Neuronal stem cell (in vitro differentiated cells): ENCODE results near the gene SGSH.
A peak's percentile ranks its signal among the peaks of the same experiment; 100 is the strongest.

Source experiments
- DNase-seq: peaks from one replicate; pipeline ENCODE4 v3.0.0-alpha.2; 2013; ENCODE audit warnings: low spot score
- H2AFZ ChIP-seq: one replicate; pipeline ENCODE4 v1.6.1; 2013; ENCODE audit warnings: mild to moderate bottlenecking, low read length, inconsistent platforms
- H2AK5ac ChIP-seq: 2 replicates; pipeline ENCODE4 v1.6.1; 2013; ENCODE audit warnings: low read depth, mild to moderate bottlenecking, inconsistent platforms, low read length, moderate library complexity, mixed read lengths
- H2BK120ac ChIP-seq: 2 replicates; pipeline ENCODE4 v1.6.1; 2013; ENCODE audit warnings: low read depth, mild to moderate bottlenecking, inconsistent platforms, low read length, moderate library complexity, mixed read lengths
- H2BK12ac ChIP-seq: one replicate; pipeline ENCODE4 v1.6.1; 2013; ENCODE audit warnings: low read length, inconsistent platforms
- H2BK15ac ChIP-seq: 2 replicates; pipeline ENCODE4 v1.6.1; 2013; ENCODE audit warnings: mild to moderate bottlenecking, low read length, inconsistent platforms, mixed read lengths
- H2BK5ac ChIP-seq: one replicate; pipeline ENCODE4 v1.6.1; 2013; ENCODE audit warnings: inconsistent platforms, mild to moderate bottlenecking, low read length, moderate library complexity
- H3K14ac ChIP-seq: one replicate; pipeline ENCODE4 v1.6.1; 2013; ENCODE audit warnings: low read length, inconsistent platforms
- H3K18ac ChIP-seq: 2 replicates; pipeline ENCODE4 v1.6.1; 2013; ENCODE audit warnings: low read length, inconsistent platforms
- H3K23ac ChIP-seq: 2 replicates; pipeline ENCODE4 v1.6.1; 2013; ENCODE audit warnings: low read depth, mild to moderate bottlenecking, mixed read lengths, low read length, inconsistent platforms; ENCODE audit not compliant: poor library complexity
- H3K27ac ChIP-seq: replicated peaks from 3 replicates; pipeline ENCODE4 v1.5.1; 2013; ENCODE audit warnings: low read length, inconsistent platforms
- H3K27me3 ChIP-seq, 3 experiments: 2 replicates each; pipeline ENCODE4 v1.6.1; 2013; ENCODE audit warnings: low read length in 3 of 3, mild to moderate bottlenecking in 2 of 3, inconsistent platforms in 1 of 3, low read depth in 1 of 3, mixed read lengths in 1 of 3, moderate library complexity in 1 of 3; ENCODE audit not compliant: control insufficient read depth in 3 of 3, insufficient read depth in 3 of 3
- H3K36me3 ChIP-seq, 2 donors: replicated peaks in 1 of 2; 2 replicates each; pipeline ENCODE4 v1.6.1; 2013; ENCODE audit warnings: low read length in 2 of 2; ENCODE audit not compliant: control insufficient read depth in 2 of 2, insufficient read depth in 2 of 2
- H3K4ac ChIP-seq: 2 replicates; pipeline ENCODE4 v1.6.1; 2013; ENCODE audit warnings: inconsistent platforms, mild to moderate bottlenecking, low read length, moderate library complexity
- H3K4me1 ChIP-seq, 2 donors: 1 replicate in 1 of 2; 2 replicates in 1 of 2; pipeline ENCODE4 v1.6.1; 2013; ENCODE audit warnings: low read length in 2 of 2, low read depth in 1 of 2; ENCODE audit not compliant: control insufficient read depth in 2 of 2, insufficient read depth in 1 of 2
- H3K4me2 ChIP-seq: one replicate; pipeline ENCODE4 v1.6.1; 2013; ENCODE audit warnings: mild to moderate bottlenecking, low read length, inconsistent platforms; ENCODE audit not compliant: insufficient read depth, poor library complexity, severe bottlenecking
- H3K4me3 ChIP-seq, 2 donors: 2 replicates each; pipeline ENCODE4 v1.5.1; 2013; ENCODE audit warnings: low read length in 2 of 2, mild to moderate bottlenecking in 2 of 2, inconsistent platforms in 1 of 2, moderate library complexity in 1 of 2
- H3K79me1 ChIP-seq: one replicate; pipeline ENCODE4 v1.6.1; 2013; ENCODE audit warnings: low read depth, mild to moderate bottlenecking, inconsistent platforms, low read length, moderate library complexity
- H3K9ac ChIP-seq: one replicate; pipeline ENCODE4 v1.6.1; 2013; ENCODE audit warnings: mild to moderate bottlenecking, low read depth, low read length, inconsistent platforms; ENCODE audit not compliant: poor library complexity
- H3K9me3 ChIP-seq, 2 donors: replicated peaks in 1 of 2; 2 replicates each; pipeline versions ENCODE3 to v1.6.1; 2013; ENCODE audit warnings: low read length in 2 of 2, mild to moderate bottlenecking in 2 of 2, inconsistent platforms in 1 of 2, low read depth in 1 of 2, mixed read lengths in 1 of 2, moderate library complexity in 1 of 2; ENCODE audit not compliant: control insufficient read depth in 2 of 2, insufficient read depth in 1 of 2
- H4K8ac ChIP-seq: one replicate; pipeline ENCODE4 v1.6.1; 2013; ENCODE audit warnings: low read depth, mild to moderate bottlenecking, inconsistent platforms, low read length, moderate library complexity
- H4K91ac ChIP-seq: one replicate; pipeline ENCODE4 v1.6.1; 2013; ENCODE audit warnings: low read length, low read depth, mild to moderate bottlenecking, inconsistent platforms; ENCODE audit not compliant: poor library complexity
- WGBS, 2 donors: extraction: QIAGEN DNeasy Blood & Tissue Kit; methylation state at CpG; one replicate each; pipeline ENCODE4 v1.1.7; 2013; ENCODE audit warnings: missing lambda C conversion rate in 2 of 2, mixed read lengths in 1 of 2; ENCODE audit not compliant: insufficient read length in 2 of 2, insufficient replicate concordance in 1 of 2; ENCODE audit errors: extremely low coverage in 2 of 2; 5-methylcytosine and 5-hydroxymethylcytosine counted together

Gene SGSH

GRCh38 chr17:80212962-80213642 lies 7.0 kb downstream of the SGSH start:
- H3K14ac ChIP-seq = no peak overlapping the region
- H2AK5ac ChIP-seq = no peak overlapping the region
- no peak for DNase-seq
- no peak overlapping the region for H4K91ac ChIP-seq
- H3K9ac ChIP-seq = no peak overlapping the region
- H3K27me3 ChIP-seq = no peaks in the 10 kb centered on the region
- H3K4me1 ChIP-seq = no peaks in the 10 kb centered on the region
- H3K79me1 ChIP-seq = peaks cover 7% of the 10 kb centered on the region
- H3K4me3 ChIP-seq = no peak overlapping the region
- no peak overlapping the region for H2AFZ ChIP-seq
- H2BK5ac ChIP-seq = no peak overlapping the region
- no CpG with 5 or more reads among the region's 19 CpGs for WGBS, 2 donors
- H3K18ac ChIP-seq = no peak overlapping the region
- H3K36me3 ChIP-seq = peaks cover 23 to 67% of the 10 kb centered on the region in 2 donors
- no peak overlapping the region for H3K27ac ChIP-seq
- H3K4ac ChIP-seq = no peak overlapping the region
- no peak overlapping the region for H2BK120ac ChIP-seq
- H3K9me3 ChIP-seq = no peaks in the 10 kb centered on the region
- no peak overlapping the region for H2BK15ac ChIP-seq
- no peak overlapping the region for H4K8ac ChIP-seq
- no peak overlapping the region for H3K23ac ChIP-seq
- H3K4me2 ChIP-seq = no peak overlapping the region
- no peak overlapping the region for H2BK12ac ChIP-seq

- Histone ChIP-seq H3K14ac (no peak overlapping the region), H3K18ac (no peak overlapping the region), H3K4me1 (no peaks in the 10 kb centered on the region), H2AK5ac (no peak overlapping the region), H3K27ac (no peak overlapping the region), H3K4me2 (no peak overlapping the region), H2BK120ac (no peak overlapping the region), H2AFZ (no peak overlapping the region), H3K4me3 (no peak overlapping the region), H3K27me3 (no peaks in the 10 kb centered on the region), H2BK15ac (no peak overlapping the region), H3K9me3 (no peaks in the 10 kb centered on the region), H2BK5ac (no peak overlapping the region), H4K91ac (no peak overlapping the region), H3K9ac (no peak overlapping the region), H3K23ac (no peak overlapping the region), H3K4ac (no peak overlapping the region), H3K79me1 (peaks cover 7% of the 10 kb centered on the region), H4K8ac (no peak overlapping the region), H2BK12ac (no peak overlapping the region), H3K36me3 (peaks cover 23 to 65% of the 10 kb centered on the region in 2 donors)
- no CpG with 5 or more reads among the region's 12 CpGs for WGBS, 2 donors
- DNase-seq = no peak
Measured at GRCh38 chr17:80212511-80212910, 7.6 kb downstream of the SGSH start.

- no CpG with 5 or more reads among the region's 22 CpGs for WGBS, 2 donors
- Histone ChIP-seq H2AFZ (no peak overlapping the region), H4K91ac (no peak overlapping the region), H2AK5ac (no peak overlapping the region), H2BK15ac (no peak overlapping the region), H2BK5ac (no peak overlapping the region), H2BK120ac (no peak overlapping the region), H3K36me3 (peaks cover 21 to 61% of the 10 kb centered on the region in 2 donors), H3K18ac (no peak overlapping the region), H2BK12ac (no peak overlapping the region), H3K4me2 (no peak overlapping the region), H3K4me1 (no peaks in the 10 kb centered on the region), H3K27ac (no peak overlapping the region), H3K23ac (no peak overlapping the region), H3K9ac (no peak overlapping the region), H3K79me1 (peaks cover 7% of the 10 kb centered on the region), H3K9me3 (no peaks in the 10 kb centered on the region), H3K4me3 (no peak overlapping the region), H3K14ac (no peak overlapping the region), H3K4ac (no peak overlapping the region), H3K27me3 (no peaks in the 10 kb centered on the region), H4K8ac (no peak overlapping the region)
- no peak for DNase-seq
Measured at GRCh38 chr17:80212109-80212508, 8.0 kb downstream of the SGSH start.

- H3K9ac ChIP-seq = peak overlapping the region; percentile 44
- H3K4me1 ChIP-seq = no peaks in the 10 kb centered on the region
- H3K27ac ChIP-seq = no peak overlapping the region
- no peak for DNase-seq
- no peak overlapping the region for H3K4me2 ChIP-seq
- H3K14ac ChIP-seq = no peak overlapping the region
- no peak overlapping the region for H2AK5ac ChIP-seq
- H3K23ac ChIP-seq = peak overlapping the region; percentile 43
- peak overlapping the region in 1 of 2 donors; percentile 52 for H3K4me3 ChIP-seq
- H2BK5ac ChIP-seq = peak overlapping the region; percentile 29
- no CpG with 5 or more reads among the region's 47 CpGs for WGBS, 2 donors
- H2BK12ac ChIP-seq = peak overlapping the region; percentile 10
- H4K91ac ChIP-seq = no peak overlapping the region
- no peak overlapping the region for H3K4ac ChIP-seq
- no peak overlapping the region for H2BK120ac ChIP-seq
- H3K18ac ChIP-seq = no peak overlapping the region
- H3K36me3 ChIP-seq = peaks cover 17 to 55% of the 10 kb centered on the region in 2 donors
- no peaks in the 10 kb centered on the region for H3K27me3 ChIP-seq
- peaks cover 7% of the 10 kb centered on the region for H3K79me1 ChIP-seq
- H2AFZ ChIP-seq = no peak overlapping the region
- peak overlapping the region; percentile 43 for H4K8ac ChIP-seq
- no peak overlapping the region for H2BK15ac ChIP-seq
- no peaks in the 10 kb centered on the region for H3K9me3 ChIP-seq
Measured at GRCh38 chr17:80210348-80211108, 9.6 kb downstream of the SGSH start.
